Suprapubic skin (tissue), 3 donors: ENCODE data around the gene TF.

ENCODE experiments used
- CTCF ChIP-seq, 2 donors: fragments of 200-600 bp in 1 of 2; fragments of 450-650 bp in 1 of 2; sonication (generic) in 1 of 2; IDR thresholded peaks; one replicate each; pipeline ENCODE4 v1.5.1; 2016 to 2019; ENCODE audit warnings: antibody characterized with exemption in 2 of 2, mild to moderate bottlenecking in 1 of 2, moderate library complexity in 1 of 2
- POLR2A ChIP-seq, 2 donors: fragments of 450-650 bp; IDR thresholded peaks; one replicate each; pipeline ENCODE4 v1.6.1; 2017; ENCODE audit warnings: antibody characterized with exemption in 2 of 2, mild to moderate bottlenecking in 2 of 2, moderate library complexity in 2 of 2

- TF ChIP-seq CTCF (IDR thresholded peaks at IDR 0.05) (no peak), POLR2A (IDR thresholded peaks at IDR 0.05) (no peak)
These were observed 36.9 kb upstream of the TF start for GRCh38 chr3:133709139-133709750.
